Activated CD8-positive, alpha-beta T cell treated with anti-CD3 and anti-CD28 coated beads for 36 hours (primary cell): ENCODE measurements around the gene CREB3. TPM values are rescaled to one million over a fixed set of nuclear protein-coding genes. Genes with fewer than 3 reads are reported as not detected.

ENCODE experiments used
- ATAC-seq: fragments of 200-7000 bp; cut with Tn5 transposase; one replicate; pipeline ENCODE4 v1.10.0; 2021; ENCODE audit warnings: mild to moderate bottlenecking, moderate library complexity
- CTCF ChIA-PET: fragments of 350-600 bp; sonication (Branson Sonifier 250); formaldehyde crosslinking; loops from one replicate; lab custom pipeline; 2021; ENCODE audit warnings: antibody characterized with exemption; lab: Charles Lee
- POLR2A ChIA-PET: fragments of 350-600 bp; sonication (Branson Sonifier 250); formaldehyde crosslinking; loops from one replicate; lab custom pipeline; 2021; ENCODE audit warnings: antibody characterized with exemption; lab: Charles Lee
- DNase-seq: peaks from one replicate; pipeline ENCODE4 v3.0.0-alpha.2; 2020
- H3K27ac Mint-ChIP-seq: one replicate; pipeline ENCODE4 v1.8.0; 2021; ENCODE audit warnings: mild to moderate bottlenecking, mixed read lengths
- H3K27me3 Mint-ChIP-seq: one replicate; pipeline ENCODE4 v1.8.0; 2021; ENCODE audit warnings: mixed read lengths
- H3K36me3 Mint-ChIP-seq: one replicate; pipeline ENCODE4 v1.8.0; 2021; ENCODE audit warnings: low read depth, mixed read lengths
- H3K4me1 Mint-ChIP-seq: one replicate; pipeline ENCODE4 v1.8.0; 2021; ENCODE audit warnings: low read depth, mixed read lengths
- H3K4me3 Mint-ChIP-seq: one replicate; pipeline ENCODE4 v1.8.0; 2021; ENCODE audit warnings: mild to moderate bottlenecking, moderate library complexity, mixed read lengths
- H3K9me3 Mint-ChIP-seq: one replicate; pipeline ENCODE4 v1.8.0; 2021; ENCODE audit warnings: mixed read lengths
- intact Hi-C: fragments of 100-400 bp; cut with micrococcal nuclease; formaldehyde crosslinking; loops from one replicate; pipeline ENCODE4 v1.10.0; 2022
- total RNA-seq, 2 experiments: library from RNA; stranded (reverse); gene quantifications; one replicate each; pipeline ENCODE4 v1.2.3, GENCODE V29; 2021
- TF ChIP-seq, protein P1 (sequence below): fragments of 200-600 bp; IDR thresholded peaks from one replicate; pipeline ENCODE4 v1.8.0; 2022; ENCODE audit warnings: antibody characterized with exemption, mild to moderate bottlenecking

Gene CREB3
- total RNA-seq, 2 experiments from 2014 or later, result 22.3 to 22.4 TPM

DNA sequence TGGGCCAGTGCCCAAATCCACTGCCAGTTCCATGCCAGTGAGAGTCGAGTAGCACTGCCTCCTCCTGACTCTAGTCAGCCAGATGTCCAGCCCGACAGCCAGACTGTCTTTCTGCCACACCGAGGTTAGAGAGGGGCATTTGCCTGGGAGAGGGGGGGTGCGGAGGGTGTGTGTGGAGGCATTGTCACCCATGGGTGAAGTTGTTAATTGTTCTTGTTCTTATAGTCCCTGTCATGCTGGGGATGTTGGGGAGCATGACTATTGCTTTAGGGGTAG is 17.7 kb downstream of the CREB3 start:
- Mint-ChIP-seq H3K9me3 (no peaks in the 10 kb centered on the region), H3K27ac (peak overlapping the region; percentile 88), H3K4me1 (peaks cover 28% of the 10 kb centered on the region), H3K36me3 (peaks cover 15% of the 10 kb centered on the region), H3K4me3 (peak overlapping the region; percentile 94), H3K27me3 (no peaks in the 10 kb centered on the region)
- CTCF ChIA-PET, result interaction anchor here (0.8 to 3.1 kb wide), 10 partner anchors 10 to 146 kb away, joined by 3 to 11 read pairs (median 4); partner anchors contain the start of gene HINT2
- POLR2A ChIA-PET, result interaction anchor here (1.1 to 1.2 kb wide), 2 partner anchors 18 to 21 kb away, joined by 3 to 4 read pairs; partner anchors contain the start of genes CREB3 and TLN1
- TF ChIP-seq, protein P1, sequence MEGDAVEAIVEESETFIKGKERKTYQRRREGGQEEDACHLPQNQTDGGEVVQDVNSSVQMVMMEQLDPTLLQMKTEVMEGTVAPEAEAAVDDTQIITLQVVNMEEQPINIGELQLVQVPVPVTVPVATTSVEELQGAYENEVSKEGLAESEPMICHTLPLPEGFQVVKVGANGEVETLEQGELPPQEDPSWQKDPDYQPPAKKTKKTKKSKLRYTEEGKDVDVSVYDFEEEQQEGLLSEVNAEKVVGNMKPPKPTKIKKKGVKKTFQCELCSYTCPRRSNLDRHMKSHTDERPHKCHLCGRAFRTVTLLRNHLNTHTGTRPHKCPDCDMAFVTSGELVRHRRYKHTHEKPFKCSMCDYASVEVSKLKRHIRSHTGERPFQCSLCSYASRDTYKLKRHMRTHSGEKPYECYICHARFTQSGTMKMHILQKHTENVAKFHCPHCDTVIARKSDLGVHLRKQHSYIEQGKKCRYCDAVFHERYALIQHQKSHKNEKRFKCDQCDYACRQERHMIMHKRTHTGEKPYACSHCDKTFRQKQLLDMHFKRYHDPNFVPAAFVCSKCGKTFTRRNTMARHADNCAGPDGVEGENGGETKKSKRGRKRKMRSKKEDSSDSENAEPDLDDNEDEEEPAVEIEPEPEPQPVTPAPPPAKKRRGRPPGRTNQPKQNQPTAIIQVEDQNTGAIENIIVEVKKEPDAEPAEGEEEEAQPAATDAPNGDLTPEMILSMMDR, result no peak
- ATAC-seq, result no peak
- intact Hi-C loops, result no loop called here
- no peak for DNase-seq

- Mint-ChIP-seq H3K27ac (no peak overlapping the region), H3K27me3 (no peaks in the 10 kb centered on the region), H3K36me3 (peaks cover 7% of the 10 kb centered on the region), H3K9me3 (no peaks in the 10 kb centered on the region), H3K4me3 (no peak overlapping the region), H3K4me1 (peaks cover 20% of the 10 kb centered on the region)
- TF ChIP-seq, protein P1, result no peak
- POLR2A ChIA-PET, result interaction anchor here (0.9 to 1.4 kb wide), 2 partner anchors 22 to 61 kb away, joined by 3 to 5 read pairs; partner anchors contain the start of genes CREB3 and TLN1
- CTCF ChIA-PET, result interaction anchor here (1.2 to 2.0 kb wide), 4 partner anchors 18 to 57 kb away, joined by 3 to 6 read pairs (median 4); no protein-coding TSS in a partner anchor
- no peak for DNase-seq
- intact Hi-C loops, result no loop called here
- no peak for ATAC-seq
These were observed 21.0 kb downstream of the CREB3 start for GRCh38 chr9:35753466-35753865.

- POLR2A ChIA-PET, result interaction anchor here (1.4 kb wide), 1 partner anchor 22 kb away, joined by 5 read pairs; the partner anchor contains the start of genes CREB3 and TLN1
- TF ChIP-seq, protein P1, result no peak
- Mint-ChIP-seq H3K4me3 (no peak within 1 kb of the TSS), H3K27ac (no peak within 1 kb of the TSS), H3K9me3 (no peaks in the 10 kb centered on the region), H3K27me3 (no peaks in the 10 kb centered on the region), H3K4me1 (peaks cover 27% of the 10 kb centered on the region), H3K36me3 (peaks cover 7% of the 10 kb centered on the region)
- CTCF ChIA-PET, result interaction anchor here (1.2 to 3.1 kb wide), 6 partner anchors 19 to 149 kb away, joined by 3 to 25 read pairs (median 4); partner anchors contain the start of genes CREB3 and TLN1
- ATAC-seq (no peak), DNase-seq (no peak)
- intact Hi-C loops, result no loop called here
These were observed 21.8 kb downstream of the CREB3 start, which contains the start of gene MSMP for GRCh38 chr9:35754264-35754663. MSMP (minus strand) TSS chr9:35754276; CDS start chr9:35754129, 147 bp downstream.

GRCh38 chr9:35755071-35755470 is 22.6 kb downstream of the CREB3 start:
- POLR2A ChIA-PET, result interaction anchor here (1.4 kb wide), 1 partner anchor 23 kb away, joined by 5 read pairs; the partner anchor contains the start of genes CREB3 and TLN1
- CTCF ChIA-PET, result interaction anchor here (0.6 to 3.1 kb wide), 9 partner anchors 9 to 148 kb away, joined by 3 to 25 read pairs (median 5); partner anchors contain the start of genes CREB3, SPAG8 and TLN1
- no peak for ATAC-seq
- no peak for DNase-seq
- TF ChIP-seq, protein P1, result no peak
- Mint-ChIP-seq H3K27ac (no peak overlapping the region), H3K9me3 (no peaks in the 10 kb centered on the region), H3K36me3 (peaks cover 11% of the 10 kb centered on the region), H3K27me3 (no peaks in the 10 kb centered on the region), H3K4me1 (peaks cover 30% of the 10 kb centered on the region), H3K4me3 (no peak overlapping the region)
- intact Hi-C loops, result no loop called here
